HG03354 (cell line): Measurements from ENCODE around the gene C20orf204.

ENCODE experiments used
- ATAC-seq: cut with Tn5 transposase; IDR thresholded peaks from one replicate; pipeline ENCODE4 v1.9.1; 2021; ENCODE audit warnings: mild to moderate bottlenecking; ENCODE audit not compliant: unreplicated experiment, poor library complexity, severe bottlenecking

The C20orf204 gene

GRCh38 chr20:64067733-64068307, 31.8 kb downstream of the C20orf204 start:
- no peak for ATAC-seq

DNA sequence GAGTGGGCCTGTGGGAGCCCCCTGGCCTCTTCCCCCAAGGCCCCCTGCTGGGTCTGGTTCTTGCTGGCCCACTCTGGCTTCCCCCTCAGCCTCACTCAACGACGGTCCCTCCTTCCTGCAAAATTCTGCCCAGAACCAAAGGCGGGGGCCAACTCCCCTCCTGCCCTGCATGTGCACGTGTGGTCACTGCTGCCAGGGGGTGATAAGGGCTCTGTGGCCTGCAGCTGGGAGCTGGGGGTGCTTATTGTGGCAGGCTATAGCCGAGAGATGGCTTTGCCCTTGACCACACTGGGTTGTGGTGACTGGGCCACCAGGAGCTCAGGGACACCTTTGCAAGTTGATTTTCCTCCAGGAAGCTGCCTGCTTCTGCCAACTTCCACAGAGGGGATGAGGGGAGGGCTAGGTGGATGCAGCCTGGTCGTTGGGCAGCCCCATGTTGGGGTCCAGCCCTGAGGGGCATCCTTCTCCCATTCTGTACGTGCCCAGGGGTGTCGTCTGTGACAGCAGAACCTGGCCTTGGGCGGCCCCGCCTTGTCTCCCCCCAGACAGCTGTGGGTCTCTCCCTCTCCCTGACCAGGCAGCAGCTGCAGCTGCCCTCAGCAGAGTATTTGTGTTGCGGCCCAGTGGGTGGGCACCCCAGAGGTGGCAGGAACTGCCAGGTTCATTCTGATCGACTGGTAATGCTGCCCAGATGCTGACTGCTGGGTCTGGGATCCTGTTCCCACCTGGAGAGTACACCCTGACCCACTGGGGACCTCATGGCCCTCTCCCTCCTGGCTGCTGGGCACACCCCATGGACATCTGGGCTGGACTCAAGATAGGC, 32.6 kb downstream of the C20orf204 start:
- ATAC-seq = no peak

- ATAC-seq = no peak
These were observed 33.2 kb downstream of the C20orf204 start for GRCh38 chr20:64069209-64069613.

- no peak for ATAC-seq
These were observed 33.7 kb downstream of the C20orf204 start for GRCh38 chr20:64069614-64070243.

DNA sequence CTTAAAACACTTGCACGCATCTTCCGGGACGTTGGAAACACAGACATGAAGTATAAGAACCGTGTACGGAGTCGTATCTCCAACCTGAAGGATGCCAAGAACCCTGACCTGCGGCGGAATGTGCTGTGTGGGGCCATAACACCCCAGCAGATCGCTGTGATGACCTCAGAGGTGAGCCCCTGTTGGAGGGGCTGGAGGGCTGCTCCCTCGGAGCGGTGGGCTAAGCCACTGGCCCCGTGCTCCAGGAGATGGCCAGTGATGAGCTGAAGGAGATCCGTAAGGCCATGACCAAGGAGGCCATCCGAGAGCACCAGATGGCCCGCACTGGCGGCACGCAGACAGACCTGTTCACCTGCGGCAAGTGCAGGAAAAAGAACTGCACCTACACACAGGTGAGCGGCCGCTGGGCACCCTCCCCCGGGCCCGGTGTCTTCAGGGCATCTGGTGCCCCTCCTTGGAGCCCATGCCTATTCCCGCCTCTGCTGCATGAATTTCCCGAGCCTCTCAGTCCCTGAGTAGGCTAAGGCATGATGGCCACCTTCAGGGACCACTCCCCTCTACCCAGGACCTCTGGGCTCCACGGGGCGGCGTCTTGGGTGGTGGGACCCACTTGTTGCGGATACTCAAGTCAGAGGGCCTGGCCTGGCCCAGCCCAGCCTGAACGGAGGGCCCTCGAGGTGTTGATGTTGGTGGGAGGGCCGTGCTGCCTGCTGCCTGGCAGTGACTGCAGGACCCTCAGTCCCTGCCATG, 34.4 kb downstream of the C20orf204 start:
- ATAC-seq = no peak

DNA sequence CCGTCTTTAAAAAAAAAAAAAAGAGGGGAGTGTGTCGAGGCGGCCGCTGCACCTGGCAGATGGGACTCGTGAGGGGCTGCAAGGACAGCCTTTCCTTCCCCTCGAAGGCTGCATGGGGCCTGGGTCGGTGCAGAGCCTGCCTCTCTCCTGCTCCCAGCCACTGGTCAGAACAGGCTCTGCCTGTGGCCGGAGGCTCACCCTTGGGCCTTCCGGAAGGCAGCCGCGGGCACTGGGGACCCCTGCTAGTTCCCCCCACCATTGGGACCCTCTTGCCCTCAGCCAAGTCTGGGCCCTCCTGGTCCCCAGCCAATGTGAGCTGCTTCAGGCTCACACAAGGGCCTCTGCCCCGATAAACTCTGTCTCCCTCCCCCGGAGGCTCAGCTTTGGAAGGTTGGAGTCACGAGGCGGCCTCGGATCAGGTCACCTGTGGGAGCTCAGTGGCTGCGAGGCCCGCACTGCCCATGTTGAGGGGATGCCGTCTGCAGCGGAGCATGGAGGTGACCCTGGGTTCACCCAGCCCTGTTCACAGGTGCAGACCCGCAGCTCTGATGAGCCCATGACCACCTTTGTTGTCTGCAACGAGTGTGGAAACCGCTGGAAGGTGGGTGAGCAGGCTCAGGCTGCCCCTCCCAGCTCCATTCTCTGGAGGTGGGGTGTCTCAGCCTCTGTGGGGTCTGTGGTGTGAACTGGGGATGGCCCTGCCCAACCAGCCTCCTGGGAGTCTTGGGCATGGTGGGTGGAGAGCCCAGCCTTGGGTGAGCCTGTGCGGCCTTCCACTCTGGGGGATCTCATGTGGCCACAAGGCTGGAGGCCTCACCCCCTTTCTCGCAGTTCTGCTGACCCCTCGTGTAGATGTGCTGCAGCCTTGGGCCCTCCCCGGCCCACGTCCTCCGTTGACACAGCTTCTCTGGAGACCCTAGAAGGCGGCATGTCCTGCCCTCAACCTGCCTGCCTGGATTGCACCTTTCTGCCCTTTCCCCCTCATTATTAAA, 35.7 kb downstream of the C20orf204 start:
- ATAC-seq = no peak

GRCh38 chr20:64072498-64073063, 36.6 kb downstream of the C20orf204 start:
- no peak for ATAC-seq

- ATAC-seq = no peak
These were observed 37.6 kb downstream of the C20orf204 start for GRCh38 chr20:64073476-64074183.

GRCh38 chr20:64074184-64074789, 38.3 kb downstream of the C20orf204 start:
- no peak for ATAC-seq

DNA sequence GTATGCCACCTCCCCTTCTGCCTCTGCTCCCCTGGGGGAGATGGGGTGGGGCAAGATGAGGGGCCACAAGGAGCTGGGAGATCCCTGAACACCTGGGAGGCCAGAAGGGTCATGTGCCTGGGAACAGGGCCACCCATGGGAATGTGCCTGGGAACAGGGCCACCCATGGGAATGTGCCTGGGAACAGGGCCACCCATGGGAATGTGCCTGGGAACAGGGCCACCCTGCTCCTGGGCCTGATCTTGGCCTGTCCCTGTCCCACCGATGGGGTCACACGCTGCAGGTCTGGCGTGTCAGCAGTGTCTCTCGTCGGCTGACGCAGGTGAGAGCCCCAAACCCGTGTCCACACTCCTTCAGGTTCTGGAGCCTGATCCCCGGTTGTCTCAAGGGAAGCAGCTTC, 39.0 kb downstream of the C20orf204 start:
- ATAC-seq = no peak

- ATAC-seq = no peak
These were observed 39.6 kb downstream of the C20orf204 start for GRCh38 chr20:64075556-64075955.

GRCh38 chr20:64076061-64076997, 40.3 kb downstream of the C20orf204 start:
- no peak for ATAC-seq

GRCh38 chr20:64077094-64077493, 41.1 kb downstream of the C20orf204 start:
- ATAC-seq = no peak

- no peak for ATAC-seq
These were observed 41.5 kb downstream of the C20orf204 start for GRCh38 chr20:64077541-64077875.

DNA sequence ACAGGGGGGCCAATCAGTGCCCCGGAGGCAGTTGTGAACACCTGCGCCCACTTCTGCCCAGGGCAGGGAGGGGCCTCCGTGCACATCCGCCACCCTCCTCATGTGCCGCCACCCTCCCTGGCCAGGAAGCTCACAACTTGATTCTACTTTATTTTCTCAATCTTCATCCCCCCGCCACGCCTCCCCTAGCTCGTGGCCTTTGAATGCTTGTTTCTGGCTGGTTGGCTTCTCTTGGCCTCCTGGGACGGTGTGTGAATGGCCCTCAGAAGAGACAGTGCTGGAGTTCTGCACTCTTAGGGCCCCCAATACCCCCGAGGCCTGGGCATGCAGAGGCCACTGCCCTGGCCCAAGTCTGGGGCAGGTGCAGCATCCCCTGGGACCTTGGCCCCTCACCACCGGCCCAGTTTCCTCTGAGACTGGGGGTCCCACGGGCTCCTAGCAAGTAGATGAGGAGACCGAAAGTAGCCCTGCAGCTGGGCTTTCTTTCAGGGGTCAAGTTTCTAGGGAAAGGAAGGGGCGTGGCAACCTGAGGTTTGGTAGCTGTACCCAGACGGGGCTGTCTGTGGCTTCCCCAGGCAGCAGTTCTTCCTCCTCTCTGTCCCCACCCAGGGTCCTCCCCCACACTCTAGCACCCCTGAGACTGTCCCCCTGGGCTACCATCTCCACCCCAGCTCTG, 42.0 kb downstream of the C20orf204 start:
- ATAC-seq = peak; percentile 36

GRCh38 chr20:64078934-64079272, 42.9 kb downstream of the C20orf204 start:
- ATAC-seq = no peak
